Subcutaneous abdominal adipose tissue (tissue), 5 donors: Measurements from ENCODE around the gene EEF2K.

Experiments used
- H3K27ac ChIP-seq: one replicate; pipeline ENCODE4 v1.7.0; 2013; ENCODE audit warnings: low read depth, mild to moderate bottlenecking, inconsistent platforms, low read length, moderate library complexity
- H3K27me3 ChIP-seq, 5 donors: one replicate each; pipeline ENCODE4 v1.7.0; 2013; ENCODE audit warnings: low read length in 5 of 5, inconsistent platforms in 1 of 5; ENCODE audit not compliant: control insufficient read depth in 5 of 5, insufficient read depth in 4 of 5
- H3K36me3 ChIP-seq, 5 donors: one replicate each; pipeline ENCODE4 v1.7.0; 2013; ENCODE audit warnings: low read length in 5 of 5; ENCODE audit not compliant: control insufficient read depth in 5 of 5, insufficient read depth in 5 of 5
- H3K4me1 ChIP-seq, 5 donors: one replicate each; pipeline ENCODE4 v1.7.0; 2013; ENCODE audit warnings: low read length in 5 of 5, mild to moderate bottlenecking in 3 of 5, moderate library complexity in 1 of 5; ENCODE audit not compliant: control insufficient read depth in 5 of 5, insufficient read depth in 5 of 5
- H3K4me3 ChIP-seq, 5 donors: one replicate each; pipeline ENCODE4 v1.7.0; 2013; ENCODE audit warnings: low read length in 5 of 5, low read depth in 1 of 5
- H3K9ac ChIP-seq, 5 donors: one replicate each; pipeline ENCODE4 v1.7.0; 2013; ENCODE audit warnings: low read length in 5 of 5, mild to moderate bottlenecking in 4 of 5, moderate library complexity in 3 of 5
- H3K9me3 ChIP-seq, 5 donors: one replicate each; pipeline ENCODE4 v1.7.0; 2013; ENCODE audit warnings: low read length in 5 of 5; ENCODE audit not compliant: control insufficient read depth in 5 of 5
- donor health status: healthy.
- donor health status: healthy.
- donor health status: healthy.
- donor health status: healthy.
- donor health status: healthy.

EEF2K gene

DNA sequence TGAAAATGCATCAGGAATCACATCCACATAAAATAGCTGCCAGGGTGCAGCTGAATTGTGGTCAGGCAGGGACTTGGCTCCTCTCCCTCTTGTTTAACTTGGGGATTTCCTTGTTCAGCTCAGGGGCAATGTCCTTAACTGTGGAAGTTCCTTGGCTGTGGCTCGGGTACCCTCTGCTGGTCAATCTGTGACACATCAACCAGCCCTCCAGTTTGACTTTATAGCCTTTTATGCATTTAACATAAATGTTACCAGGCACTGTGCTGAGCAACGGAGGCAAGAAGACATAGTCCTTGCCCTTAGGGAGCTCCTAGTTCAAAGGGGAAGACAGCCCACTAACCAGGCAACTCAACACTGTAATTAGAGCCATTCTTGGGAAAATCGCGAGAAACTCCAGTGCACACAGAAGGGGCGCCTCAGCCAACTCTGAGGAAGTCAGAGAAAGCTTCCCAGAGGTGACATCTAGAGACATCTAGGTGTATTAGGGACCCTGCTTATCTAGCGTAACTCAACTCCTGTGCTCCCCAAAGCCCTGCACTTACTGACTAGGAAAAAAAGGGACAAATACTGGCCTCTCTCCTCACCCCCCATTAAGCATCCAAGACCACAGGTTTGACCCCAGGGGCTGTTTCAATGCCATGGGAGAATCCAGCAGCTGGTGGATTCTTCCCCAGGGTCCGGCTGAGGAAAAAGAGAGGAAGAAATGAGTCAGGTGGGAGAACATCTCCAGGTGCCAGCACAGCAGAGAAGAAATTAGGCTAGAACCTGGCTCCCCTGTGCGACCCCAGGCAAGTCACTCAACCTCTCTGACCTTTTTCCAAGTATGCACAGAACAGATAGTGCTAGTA is 17.3 kb upstream of the EEF2K start:
- Histone ChIP-seq H3K9ac (peak overlapping the region; percentile 59 to 81 (median 63)), H3K9me3 (no peaks in the 10 kb centered on the region), H3K27ac (peak overlapping the region; percentile 73)

DNA sequence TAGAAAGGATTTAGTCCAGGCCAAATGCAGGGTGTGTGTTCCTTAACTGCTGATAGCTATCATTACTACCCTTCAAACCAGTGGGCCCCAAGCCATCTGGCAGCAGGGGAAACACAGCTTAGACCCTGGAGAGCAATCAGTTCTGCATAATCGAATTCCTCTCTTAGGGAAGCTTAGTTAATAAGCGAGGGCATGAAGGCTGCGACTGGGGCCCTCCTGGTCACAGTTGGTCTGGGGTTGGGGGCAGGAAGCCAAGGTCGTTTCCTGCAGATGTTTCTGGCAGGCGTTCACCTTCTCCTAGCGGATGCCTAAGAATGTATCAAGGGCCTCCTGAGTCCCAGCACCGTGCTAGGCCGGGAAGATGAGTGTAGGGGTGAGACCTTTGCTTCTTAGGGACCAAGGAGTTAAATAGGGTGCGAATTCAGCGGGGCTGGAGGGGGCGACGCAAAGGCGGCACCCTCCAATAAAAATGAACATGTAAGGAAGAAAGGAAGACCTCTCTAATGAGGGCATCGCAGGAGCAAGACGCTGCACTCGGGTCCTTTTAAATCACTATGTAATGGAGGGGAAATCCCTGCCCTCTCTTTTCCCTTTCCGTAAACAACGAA is 16.5 kb upstream of the EEF2K start:
- no peaks in the 10 kb centered on the region for H3K27me3 ChIP-seq
- H3K4me1 ChIP-seq, result peaks cover 16 to 52% (median 41%) of the 10 kb centered on the region in 5 donors
- H3K4me3 ChIP-seq, result peak overlapping the region; percentile 70 to 78 (median 71)
- H3K27ac ChIP-seq, result peak overlapping the region; percentile 73
- H3K36me3 ChIP-seq, result no peaks in the 10 kb centered on the region
- peak overlapping the region in 4 of 5 donors; percentile 59 to 81 (median 68) for H3K9ac ChIP-seq
- H3K9me3 ChIP-seq, result no peaks in the 10 kb centered on the region

More for the DNA sequence above, 17.3 kb upstream of the EEF2K start:
- Histone ChIP-seq H3K27me3 (no peaks in the 10 kb centered on the region), H3K36me3 (no peaks in the 10 kb centered on the region), H3K4me3 (peak overlapping the region; percentile 70 to 78 (median 71)), H3K4me1 (peaks cover 16 to 49% (median 41%) of the 10 kb centered on the region in 5 donors)

- peak overlapping the region; percentile 70 to 78 (median 71) for H3K4me3 ChIP-seq
- H3K36me3 ChIP-seq, result no peaks in the 10 kb centered on the region
- H3K9ac ChIP-seq, result peak overlapping the region in 4 of 5 donors; percentile 59 to 81 (median 68)
These were observed 15.8 kb upstream of the EEF2K start for GRCh38 chr16:22190081-22190775.

GRCh38 chr16:22190776-22191531 is 15.1 kb upstream of the EEF2K start:
- peak overlapping the region; percentile 60 to 76 (median 69) for H3K4me3 ChIP-seq
- peak overlapping the region; percentile 97 for H3K27ac ChIP-seq
- H3K27me3 ChIP-seq, result no peaks in the 10 kb centered on the region
- H3K9me3 ChIP-seq, result no peaks in the 10 kb centered on the region
- no peaks in the 10 kb centered on the region for H3K36me3 ChIP-seq
- peaks cover 16 to 60% (median 51%) of the 10 kb centered on the region in 5 donors for H3K4me1 ChIP-seq
- H3K9ac ChIP-seq, result peak overlapping the region; percentile 11 to 81 (median 77)

More at GRCh38 chr16:22190081-22190775, 15.8 kb upstream of the EEF2K start:
- Histone ChIP-seq H3K9me3 (no peaks in the 10 kb centered on the region), H3K27ac (peak overlapping the region; percentile 73), H3K4me1 (peaks cover 16 to 55% (median 47%) of the 10 kb centered on the region in 5 donors), H3K27me3 (no peaks in the 10 kb centered on the region)

DNA sequence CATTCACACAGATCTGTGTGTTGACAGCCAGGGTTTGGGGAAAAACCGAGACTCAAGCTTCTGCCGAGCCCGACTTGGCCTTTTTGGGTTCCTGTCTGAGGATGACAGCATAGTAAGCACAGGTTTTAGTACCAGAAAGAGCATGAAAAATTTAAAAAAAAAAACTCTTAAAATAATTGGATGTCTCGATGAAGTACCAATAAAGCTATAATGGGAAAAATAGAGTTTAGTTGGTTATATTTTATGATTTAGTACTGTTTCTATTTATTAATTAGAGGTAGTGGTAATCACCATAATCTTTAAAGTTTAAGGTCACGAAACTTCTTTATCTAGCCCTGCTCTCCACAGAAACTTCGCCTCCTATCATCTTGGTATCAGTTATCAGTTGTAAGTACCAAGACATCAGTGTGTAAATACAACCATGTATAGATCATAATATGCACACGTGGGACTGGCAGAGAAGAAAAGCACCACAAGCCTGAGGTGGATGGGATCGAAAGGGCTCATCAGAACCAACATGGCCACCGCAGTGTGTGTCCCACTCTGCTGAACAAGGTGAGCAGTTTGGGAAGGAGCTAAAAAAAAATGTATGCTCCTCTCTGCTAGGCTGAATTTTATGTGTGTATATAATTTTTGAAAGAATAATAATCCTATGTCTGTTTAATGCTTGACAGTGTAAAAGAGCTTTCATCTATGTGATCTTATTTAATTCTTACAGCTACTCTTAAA is 14.4 kb upstream of the EEF2K start:
- Histone ChIP-seq H3K9me3 (no peaks in the 10 kb centered on the region), H3K4me3 (peak overlapping the region; percentile 60 to 76 (median 69)), H3K4me1 (peaks cover 16 to 64% (median 54%) of the 10 kb centered on the region in 5 donors), H3K36me3 (no peaks in the 10 kb centered on the region), H3K27ac (peak overlapping the region; percentile 97), H3K27me3 (no peaks in the 10 kb centered on the region), H3K9ac (peak overlapping the region; percentile 62 to 91 (median 80))

DNA sequence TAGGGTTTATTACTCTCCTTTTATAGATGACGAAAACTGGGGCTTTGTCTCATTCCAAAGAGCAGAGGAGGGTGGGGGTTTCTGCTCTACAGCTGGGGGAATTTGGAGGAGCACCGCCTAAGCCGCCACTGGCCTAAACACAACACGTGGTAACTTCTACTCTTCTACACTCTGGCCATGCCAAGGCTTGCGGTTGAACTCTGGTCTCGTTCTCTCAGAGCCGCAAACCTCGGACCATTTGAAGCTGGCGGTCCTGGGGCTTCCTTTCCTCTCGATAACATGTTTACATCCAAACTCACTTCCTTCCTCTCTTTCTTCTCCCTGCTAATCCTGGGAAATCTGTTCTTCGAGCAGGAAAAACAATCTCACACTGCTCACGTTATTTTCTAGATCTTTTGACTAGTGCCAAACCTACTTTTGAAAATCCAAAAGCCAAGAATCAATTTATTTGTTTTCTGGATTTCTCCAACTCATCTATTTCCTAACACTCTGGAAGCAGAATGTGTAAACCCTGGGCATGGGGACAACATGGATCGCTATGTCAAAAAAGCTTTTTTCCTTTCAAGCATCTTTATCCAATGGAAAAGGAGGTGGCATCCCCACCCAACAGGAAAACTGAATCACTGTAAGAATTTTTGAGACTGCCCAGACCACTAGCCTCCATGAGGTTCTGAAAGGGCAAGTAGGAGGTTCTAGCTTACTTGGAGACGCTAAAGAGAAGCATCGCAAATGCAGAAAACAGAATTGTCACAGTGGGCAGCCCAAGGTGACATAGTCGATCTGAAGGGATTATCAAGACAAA is 13.6 kb upstream of the EEF2K start:
- H3K27ac ChIP-seq, result peak overlapping the region; percentile 97
- no peaks in the 10 kb centered on the region for H3K27me3 ChIP-seq
- no peaks in the 10 kb centered on the region for H3K9me3 ChIP-seq
- H3K4me1 ChIP-seq, result peaks cover 16 to 64% (median 54%) of the 10 kb centered on the region in 5 donors
- H3K4me3 ChIP-seq, result peak overlapping the region; percentile 54 to 72 (median 66)
- peak overlapping the region; percentile 22 to 81 (median 77) for H3K9ac ChIP-seq
- H3K36me3 ChIP-seq, result no peaks in the 10 kb centered on the region

DNA sequence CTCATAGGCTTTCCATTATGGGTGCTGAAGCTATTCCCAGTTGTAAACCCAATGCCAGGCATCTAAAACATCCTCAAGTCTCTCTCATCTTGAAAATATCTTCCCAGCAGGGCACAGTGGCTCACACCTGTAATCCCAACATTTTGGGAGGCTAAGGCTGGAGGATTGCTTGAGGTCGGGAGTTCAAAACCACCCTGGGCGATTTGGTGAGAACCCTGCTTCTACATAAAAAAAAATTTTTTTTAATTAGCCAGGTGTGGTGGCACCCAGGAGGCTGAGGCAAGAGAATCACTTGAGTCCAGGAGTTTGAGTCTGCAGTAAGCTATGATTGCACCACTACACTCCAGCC is 13.0 kb upstream of the EEF2K start:
- H3K4me3 ChIP-seq, result peak overlapping the region; percentile 25 to 69 (median 60)
- H3K4me1 ChIP-seq, result peaks cover 16 to 64% (median 54%) of the 10 kb centered on the region in 5 donors
- peak overlapping the region; percentile 22 to 80 (median 39) for H3K9ac ChIP-seq

DNA sequence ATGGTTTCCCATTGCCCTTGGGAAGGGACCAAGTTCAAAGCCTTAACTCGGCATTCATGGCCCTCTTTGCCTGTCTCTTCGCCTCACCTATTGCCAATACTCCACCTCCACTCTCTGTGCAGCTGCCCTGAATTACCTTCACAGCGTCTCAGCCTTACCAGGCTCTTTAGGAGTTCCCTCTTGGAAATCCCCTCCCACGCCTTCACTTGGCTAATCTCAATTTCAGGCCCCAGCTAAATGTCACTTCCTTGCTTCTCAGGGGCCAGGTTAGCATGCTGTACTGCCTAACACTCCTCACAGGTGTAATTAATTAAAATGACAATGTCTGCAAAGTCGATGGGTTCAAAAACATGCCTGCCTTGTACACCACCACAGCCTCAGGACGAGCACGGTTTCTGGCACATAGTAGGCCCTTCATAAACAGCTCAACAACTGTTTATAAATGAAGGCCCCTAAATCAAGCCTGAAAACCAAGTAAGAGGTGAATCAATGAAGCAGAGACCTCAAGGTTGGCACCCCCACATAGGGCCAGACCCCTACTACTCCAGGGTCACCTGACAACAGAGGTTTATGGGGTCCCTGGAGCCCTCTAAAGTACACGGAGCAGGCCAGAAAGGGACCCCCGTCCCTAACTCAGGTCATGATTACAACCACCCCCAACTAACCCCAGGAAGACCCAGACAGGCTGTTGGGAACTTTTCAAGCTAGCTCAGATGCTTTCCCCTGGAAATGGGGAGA is 11.2 kb upstream of the EEF2K start:
- H3K36me3 ChIP-seq, result no peaks in the 10 kb centered on the region
- no peak overlapping the region for H3K9ac ChIP-seq
- no peaks in the 10 kb centered on the region for H3K27me3 ChIP-seq
- H3K4me3 ChIP-seq, result no peak overlapping the region
- H3K4me1 ChIP-seq, result peaks cover 4 to 57% (median 45%) of the 10 kb centered on the region in 5 donors
- H3K27ac ChIP-seq, result peak overlapping the region; percentile 75
- no peaks in the 10 kb centered on the region for H3K9me3 ChIP-seq

More for the DNA sequence above, 13.0 kb upstream of the EEF2K start:
- Histone ChIP-seq H3K27me3 (no peaks in the 10 kb centered on the region), H3K36me3 (no peaks in the 10 kb centered on the region), H3K27ac (peak overlapping the region; percentile 97), H3K9me3 (no peaks in the 10 kb centered on the region)
